ENCODE results near the gene XPNPEP1.

Gene XPNPEP1

DNA sequence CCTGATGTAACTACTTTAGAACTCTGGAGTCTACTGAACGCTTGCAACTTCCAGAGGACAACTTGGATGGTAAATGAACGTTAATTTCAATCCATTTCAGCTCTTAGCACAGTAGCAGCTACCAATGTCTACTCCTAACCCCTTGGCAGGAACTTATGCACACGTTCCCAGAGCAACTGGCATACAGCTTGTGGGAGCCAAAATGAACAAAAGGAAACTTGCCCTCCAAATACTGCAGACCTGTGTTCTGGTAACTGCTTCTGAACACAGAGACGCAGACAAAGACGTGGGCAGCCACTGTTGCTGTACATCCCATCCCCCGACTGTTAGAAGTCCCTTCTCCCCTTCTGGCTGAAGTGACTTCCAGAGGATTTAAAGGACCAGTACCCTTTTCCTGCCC, 61.3 kb downstream of the XPNPEP1 start:
- DNase-seq = no peak

GRCh38 chr10:109861081-109861480, 62.2 kb downstream of the XPNPEP1 start:
- no peak for DNase-seq

GRCh38 chr10:109859221-109859620, 64.1 kb downstream of the XPNPEP1 start:
- no peak for DNase-seq

GRCh38 chr10:109855746-109856145, 67.6 kb downstream of the XPNPEP1 start:
- DNase-seq = no peak

DNA sequence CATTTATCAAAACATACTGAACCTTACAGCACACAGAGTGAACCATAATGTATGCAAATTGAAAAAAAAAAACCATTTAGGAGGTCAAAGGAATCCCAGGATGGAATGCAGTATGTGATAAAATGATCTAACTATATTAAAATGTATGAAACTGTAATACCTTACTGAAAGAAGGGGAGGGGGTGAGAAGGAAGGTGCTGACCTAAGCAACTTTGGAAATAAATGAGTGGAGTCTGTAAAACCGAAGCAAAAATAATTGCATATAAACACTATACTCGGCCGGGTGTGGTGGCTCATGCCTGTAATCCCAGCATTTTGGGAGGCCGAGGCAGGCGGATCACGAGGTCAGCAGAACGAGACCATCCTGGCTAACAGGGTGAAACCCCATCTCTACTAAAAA, 69.4 kb downstream of the XPNPEP1 start:
- no peak for DNase-seq

DNA sequence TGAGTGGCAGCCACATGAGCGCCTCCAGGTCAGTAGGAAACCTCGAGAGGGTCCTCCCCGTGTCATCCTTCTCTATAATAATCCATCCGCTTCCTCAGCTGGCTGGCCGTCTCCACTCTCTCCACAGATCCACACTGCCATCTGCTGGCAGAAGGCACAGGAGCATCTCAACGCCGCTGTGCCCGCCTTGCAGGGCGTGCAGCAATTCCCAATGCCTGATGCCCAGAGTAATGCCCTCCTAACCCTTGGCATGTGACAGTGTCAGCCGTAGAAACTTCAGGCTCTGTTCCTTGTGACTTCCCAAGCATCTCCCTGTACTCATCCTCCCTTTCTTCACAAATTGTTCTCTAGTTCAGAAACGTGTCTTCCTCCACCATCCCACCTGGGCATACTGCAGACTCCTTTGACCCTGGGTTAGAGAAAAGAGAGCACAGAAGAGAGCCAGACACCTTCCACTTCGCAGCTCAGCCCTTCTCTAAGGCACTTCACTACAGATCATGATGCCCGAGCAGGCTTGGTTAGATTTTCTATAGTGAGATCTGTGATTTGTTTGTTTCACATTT, 70.8 kb downstream of the XPNPEP1 start:
- DNase-seq = peak; percentile 36 to 74

DNA sequence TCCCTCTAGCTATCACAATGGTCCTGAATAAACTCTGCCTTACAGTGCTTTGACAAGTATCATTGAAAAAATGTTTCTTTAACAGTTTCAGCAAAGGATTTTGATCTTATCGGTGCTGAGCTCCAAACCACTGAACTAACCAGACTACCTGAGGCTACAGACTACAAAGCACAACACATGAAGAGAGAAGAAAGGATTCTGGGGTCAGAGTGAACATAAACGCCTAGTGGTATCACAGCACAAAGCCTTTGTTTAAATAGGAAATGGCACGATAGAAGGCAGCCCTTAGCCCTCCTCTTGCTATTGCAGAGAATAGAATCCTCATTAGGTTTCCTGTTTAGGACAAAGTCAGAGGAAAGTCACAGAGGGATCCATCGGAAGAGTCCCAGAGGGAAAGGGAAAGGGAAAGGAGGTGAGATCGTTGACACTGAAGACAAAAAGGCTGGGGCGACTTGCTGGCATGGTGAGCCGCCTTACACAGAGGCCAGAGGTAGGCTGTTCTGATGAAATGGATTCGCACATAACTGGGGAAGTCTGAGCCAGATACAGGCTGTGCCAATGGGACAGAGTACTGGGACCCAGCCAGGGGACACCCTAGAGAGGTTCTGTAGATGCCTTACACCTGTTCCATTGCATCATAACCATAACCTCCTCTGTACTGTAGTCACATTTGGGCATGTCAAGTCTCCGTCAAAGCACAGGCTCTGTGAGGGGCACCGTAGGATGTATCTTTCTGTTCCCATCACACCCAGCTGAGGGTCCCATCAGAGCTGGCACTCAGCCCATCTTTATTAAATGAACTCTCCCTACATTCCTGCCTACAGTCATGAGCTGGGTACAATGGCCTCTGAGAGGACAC, 71.5 kb downstream of the XPNPEP1 start:
- no peak for DNase-seq

- DNase-seq = no peak
Observed at GRCh38 chr10:109846832-109847231, 76.5 kb downstream of the XPNPEP1 start.

DNA sequence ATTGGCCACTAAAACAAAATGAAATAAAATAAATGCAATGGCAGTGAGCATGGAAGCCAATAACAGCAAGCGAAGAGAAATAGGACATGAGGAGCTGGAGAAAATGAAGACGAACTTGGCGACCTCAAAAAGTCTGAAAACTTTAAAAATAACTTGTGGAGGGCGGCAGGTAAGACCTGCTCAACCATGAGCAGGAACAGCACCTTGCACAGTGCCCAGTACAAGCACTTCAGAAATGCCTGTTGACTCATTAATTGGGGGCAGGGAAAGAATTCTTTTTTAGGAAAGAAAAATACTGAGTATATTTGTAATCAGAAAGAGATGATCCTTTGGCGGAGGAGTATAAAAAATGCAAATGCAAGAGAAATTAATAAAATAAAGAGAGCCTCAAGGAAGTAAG, 78.0 kb downstream of the XPNPEP1 start:
- DNase-seq = no peak

- DNase-seq = no peak
Observed at GRCh38 chr10:109838592-109839244, 84.6 kb downstream of the XPNPEP1 start.

DNA sequence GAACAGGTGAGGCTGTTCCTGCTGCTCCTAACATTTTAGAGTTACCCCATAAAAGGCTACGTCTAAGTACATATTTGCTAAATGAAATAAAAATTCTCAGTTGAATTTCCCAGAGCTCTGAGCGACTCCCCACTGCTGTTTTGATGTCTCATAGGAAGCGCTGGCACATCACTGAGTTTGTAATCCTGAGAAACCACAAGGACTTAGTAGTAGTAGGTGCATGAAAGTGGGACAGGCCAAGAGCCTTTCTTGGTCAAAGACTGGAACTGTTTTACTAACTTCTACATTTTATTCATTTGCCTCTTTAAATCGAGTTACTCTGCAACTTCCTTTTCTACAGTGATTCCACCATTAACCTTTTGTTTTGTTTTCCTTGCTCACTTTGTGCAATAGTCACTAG, 85.9 kb downstream of the XPNPEP1 start:
- DNase-seq = no peak

DNA sequence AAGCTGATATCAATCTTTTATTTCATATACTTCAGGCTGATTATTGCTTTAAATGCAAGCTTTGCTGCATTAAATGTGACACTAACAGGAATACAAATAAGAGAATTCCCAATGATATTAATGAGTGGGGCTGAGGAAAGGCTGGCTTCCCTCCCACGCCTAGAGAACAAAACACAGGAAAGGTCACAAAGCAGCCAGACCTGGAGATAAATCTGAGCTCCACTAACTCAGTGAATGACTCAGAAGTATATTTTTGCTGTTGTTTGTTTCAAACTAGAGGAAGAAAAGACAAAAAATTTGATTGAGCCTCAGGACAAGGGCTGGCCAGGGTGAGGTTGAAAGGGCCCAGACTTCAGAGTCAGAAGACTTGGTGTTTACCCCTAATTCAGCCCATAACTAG, 88.1 kb downstream of the XPNPEP1 start:
- no peak for DNase-seq

GRCh38 chr10:109831846-109832245, 91.5 kb downstream of the XPNPEP1 start:
- DNase-seq = no peak

DNA sequence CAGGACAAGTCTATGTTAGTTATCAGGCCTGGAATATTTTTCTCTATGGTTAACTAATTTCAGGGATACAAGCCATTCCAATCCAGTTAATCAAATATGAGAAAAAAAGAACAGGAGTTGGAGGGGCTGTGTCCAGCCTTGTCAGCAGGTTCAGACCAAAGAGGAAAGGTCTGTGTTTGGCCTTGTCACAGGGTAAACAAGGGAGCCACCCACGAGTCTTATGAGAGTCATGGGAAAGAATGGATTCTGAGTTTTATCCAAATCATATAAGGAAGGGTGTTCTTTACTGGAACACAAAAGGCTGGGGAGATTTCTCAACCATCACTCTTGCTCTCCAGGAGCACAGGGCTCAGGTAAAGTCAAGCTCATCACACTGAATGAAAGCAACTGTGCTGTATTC, 99.1 kb downstream of the XPNPEP1 start:
- DNase-seq = no peak

GRCh38 chr10:109823196-109823595, 100.1 kb downstream of the XPNPEP1 start:
- DNase-seq = no peak

GRCh38 chr10:109821672-109822071, 101.6 kb downstream of the XPNPEP1 start:
- no peak for DNase-seq

DNA sequence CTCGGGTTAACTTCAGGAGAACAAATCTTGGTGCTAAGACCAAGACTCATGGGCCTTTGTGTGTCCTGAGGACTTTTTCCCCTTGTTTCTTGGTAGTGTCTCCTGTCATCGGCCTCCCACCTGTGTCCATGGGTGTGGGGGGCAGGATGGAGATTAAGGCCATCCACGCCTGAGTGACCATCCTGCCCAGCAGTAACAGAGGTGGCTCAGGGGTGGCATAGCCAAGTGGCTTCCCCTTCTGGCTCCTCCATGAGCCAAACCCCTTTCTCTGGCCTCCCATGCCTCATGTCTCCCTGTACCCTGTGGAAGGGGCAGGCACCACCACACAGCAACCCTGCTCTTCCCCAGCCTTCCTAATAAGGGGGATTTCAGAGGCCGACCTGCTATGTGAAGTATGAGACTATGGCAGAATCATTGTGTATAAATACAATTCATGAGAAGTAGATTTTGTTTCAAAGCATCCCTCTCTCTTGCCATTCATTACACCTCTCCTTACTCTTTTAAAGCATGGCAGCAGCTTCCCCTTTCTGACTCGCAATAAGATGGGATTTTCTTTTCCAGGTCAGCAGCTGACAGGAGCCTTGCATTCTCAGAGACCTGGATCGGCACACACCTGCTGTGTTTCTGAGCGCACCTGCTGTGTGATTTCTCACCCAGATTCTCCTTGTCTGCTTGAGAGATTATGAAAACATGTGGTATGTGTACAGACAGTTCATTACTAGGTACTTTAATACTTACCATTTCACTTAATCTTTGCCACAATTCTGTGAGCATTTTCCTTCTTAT, 102.5 kb downstream of the XPNPEP1 start:
- no peak for DNase-seq

- DNase-seq = no peak
Observed at GRCh38 chr10:109819807-109820206, 103.5 kb downstream of the XPNPEP1 start.

All from inflammatory macrophage treated with lipopolysaccharide for 1 hour (primary cell).